ENCODE results near the gene SPG7.

DNA sequence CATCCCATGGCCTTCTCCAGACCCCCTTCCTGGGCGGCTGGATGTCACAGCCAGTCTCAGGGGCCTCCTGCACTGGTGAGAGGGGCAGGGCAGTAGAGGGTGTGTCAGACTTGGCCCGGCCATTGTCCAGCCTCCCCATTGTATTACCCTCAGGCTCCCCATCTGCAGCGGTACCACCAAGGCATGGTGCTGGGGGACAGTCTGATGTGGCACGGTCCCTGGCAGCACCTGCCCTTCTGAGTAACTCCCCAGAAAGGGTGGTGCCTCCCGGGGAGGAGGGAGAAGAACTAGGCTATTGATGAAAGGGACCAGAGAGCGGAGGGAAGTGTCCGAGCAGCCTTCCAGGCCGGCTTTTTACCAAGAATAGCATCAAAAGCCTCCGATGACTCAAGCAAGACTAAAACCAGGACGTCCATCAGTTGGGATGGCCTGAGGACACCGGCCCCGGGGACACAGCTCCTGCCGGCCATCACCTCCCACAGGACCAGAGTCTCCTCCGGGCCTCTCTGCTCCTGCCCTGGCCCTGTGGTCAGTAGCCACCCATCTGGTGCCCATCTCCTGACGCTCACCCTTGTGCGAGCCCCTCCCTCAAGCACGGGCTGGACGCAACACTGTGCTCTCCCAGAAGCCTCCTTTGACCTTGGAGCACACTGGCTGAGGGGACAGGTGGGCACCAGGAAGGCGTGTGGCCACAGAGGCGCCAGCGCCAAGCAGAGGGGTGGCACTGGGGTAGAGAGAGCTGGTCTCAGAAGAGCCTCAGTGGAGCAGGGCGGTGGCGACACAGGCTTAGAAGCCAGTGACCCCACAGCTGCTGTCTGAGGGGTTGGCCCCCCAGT is 61.5 kb downstream of the SPG7 start:
- TF ChIP-seq, protein P1, sequence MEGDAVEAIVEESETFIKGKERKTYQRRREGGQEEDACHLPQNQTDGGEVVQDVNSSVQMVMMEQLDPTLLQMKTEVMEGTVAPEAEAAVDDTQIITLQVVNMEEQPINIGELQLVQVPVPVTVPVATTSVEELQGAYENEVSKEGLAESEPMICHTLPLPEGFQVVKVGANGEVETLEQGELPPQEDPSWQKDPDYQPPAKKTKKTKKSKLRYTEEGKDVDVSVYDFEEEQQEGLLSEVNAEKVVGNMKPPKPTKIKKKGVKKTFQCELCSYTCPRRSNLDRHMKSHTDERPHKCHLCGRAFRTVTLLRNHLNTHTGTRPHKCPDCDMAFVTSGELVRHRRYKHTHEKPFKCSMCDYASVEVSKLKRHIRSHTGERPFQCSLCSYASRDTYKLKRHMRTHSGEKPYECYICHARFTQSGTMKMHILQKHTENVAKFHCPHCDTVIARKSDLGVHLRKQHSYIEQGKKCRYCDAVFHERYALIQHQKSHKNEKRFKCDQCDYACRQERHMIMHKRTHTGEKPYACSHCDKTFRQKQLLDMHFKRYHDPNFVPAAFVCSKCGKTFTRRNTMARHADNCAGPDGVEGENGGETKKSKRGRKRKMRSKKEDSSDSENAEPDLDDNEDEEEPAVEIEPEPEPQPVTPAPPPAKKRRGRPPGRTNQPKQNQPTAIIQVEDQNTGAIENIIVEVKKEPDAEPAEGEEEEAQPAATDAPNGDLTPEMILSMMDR (IDR thresholded peaks at IDR 0.05) = no peak
- TF ChIP-seq EP300 (IDR thresholded peaks at IDR 0.05) (no peak), POLR2A (IDR thresholded peaks at IDR 0.05) (no peak)
